CD4-positive, alpha-beta T cell (primary cell): ENCODE measurements around the gene MGAT5B. TPM values are rescaled to one million over a fixed set of nuclear protein-coding genes. Genes with fewer than 3 reads are reported as not detected.

Experiments used
- ATAC-seq: fragments of 200-7000 bp; cut with Tn5 transposase; one replicate; pipeline ENCODE4 v1.10.0; 2022; ENCODE audit warnings: mild to moderate bottlenecking; ENCODE audit not compliant: poor library complexity
- CTCF ChIA-PET: fragments of 350-600 bp; sonication (Branson Sonifier 250); formaldehyde crosslinking; loops from one replicate; lab custom pipeline; 2021; ENCODE audit warnings: antibody characterized with exemption, inconsistent platforms; lab: Charles Lee
- POLR2A ChIA-PET: fragments of 350-600 bp; sonication (Branson Sonifier 250); formaldehyde crosslinking; loops from one replicate; lab custom pipeline; 2021; ENCODE audit warnings: antibody characterized with exemption, inconsistent platforms; lab: Charles Lee
- DNase-seq, 14 experiments: peaks; one replicate each; pipeline ENCODE4 v3.0.0-alpha.2; 2013 to 2020; ENCODE audit warnings: mixed read lengths in 2 of 14
- H3K27ac ChIP-seq, 2 donors: one replicate each; pipeline versions ENCODE4 v1.5.1 to v1.7.0; 2013; ENCODE audit warnings: low read length in 2 of 2, low read depth in 1 of 2, mild to moderate bottlenecking in 1 of 2
- H3K27me3 ChIP-seq, 2 experiments: 1 replicate in 1 of 2; 2 replicates in 1 of 2; pipeline versions ENCODE4 v1.6.1 to v1.7.0; 2013; ENCODE audit warnings: low read length in 2 of 2, control low read depth in 1 of 2, mild to moderate bottlenecking in 1 of 2, moderate library complexity in 1 of 2; ENCODE audit not compliant: insufficient read depth in 2 of 2, control insufficient read depth in 1 of 2
- H3K36me3 ChIP-seq: one replicate; pipeline ENCODE4 v1.6.1; 2013; ENCODE audit warnings: low read length, control low read depth; ENCODE audit not compliant: insufficient read depth
- H3K4me1 ChIP-seq: one replicate; pipeline ENCODE4 v1.6.1; 2013; ENCODE audit warnings: low read length, control low read depth; ENCODE audit not compliant: insufficient read depth
- H3K4me3 ChIP-seq: one replicate; pipeline ENCODE4 v1.5.1; 2013; ENCODE audit warnings: mild to moderate bottlenecking, low read length, moderate library complexity
- H3K9me3 ChIP-seq, 2 experiments: 1 replicate in 1 of 2; 2 replicates in 1 of 2; pipeline versions ENCODE4 v1.6.1 to v1.7.0; 2013; ENCODE audit warnings: low read length in 2 of 2, mild to moderate bottlenecking in 2 of 2, control low read depth in 1 of 2, moderate library complexity in 1 of 2; ENCODE audit not compliant: control insufficient read depth in 1 of 2, insufficient read depth in 1 of 2
- H3K27ac Mint-ChIP-seq: one replicate; pipeline ENCODE4 v1.8.0; 2020; ENCODE audit warnings: mixed read lengths
- H3K27me3 Mint-ChIP-seq: one replicate; pipeline ENCODE4 v1.8.0; 2021; ENCODE audit warnings: mixed read lengths
- H3K36me3 Mint-ChIP-seq: one replicate; pipeline ENCODE4 v1.8.0; 2021; ENCODE audit warnings: low read depth, mixed read lengths
- H3K4me1 Mint-ChIP-seq: one replicate; pipeline ENCODE4 v1.8.0; 2021; ENCODE audit warnings: low read depth, mixed read lengths
- H3K4me3 Mint-ChIP-seq: one replicate; pipeline ENCODE4 v1.8.0; 2020; ENCODE audit warnings: mild to moderate bottlenecking, mixed read lengths
- H3K9me3 Mint-ChIP-seq: one replicate; pipeline ENCODE4 v1.8.0; 2020; ENCODE audit warnings: mixed read lengths
- intact Hi-C, 2 experiments: fragments of 100-400 bp; cut with DNase I in 1 of 2; cut with micrococcal nuclease in 1 of 2; formaldehyde crosslinking; loops; one replicate each; pipeline versions ENCODE4 v1.15.1 to v1.9.0; 2023 to 2025; cut with DNase I, micrococcal nuclease
- total RNA-seq, 174 experiments: library from RNA in 2 of 174; stranded (reverse) in 2 of 174; gene quantifications; one replicate each; pipeline ENCODE4 v1.2.3 and lab custom pipeline; 2021 to 2026
- TF ChIP-seq, protein P1 (sequence below): fragments of 200-600 bp; IDR thresholded peaks from one replicate; pipeline ENCODE4 v1.8.0; 2022; ENCODE audit warnings: antibody characterized with exemption, mild to moderate bottlenecking

MGAT5B gene
- total RNA-seq, 2 experiments from 2014 or later = 0.28 to 0.77 TPM

DNA sequence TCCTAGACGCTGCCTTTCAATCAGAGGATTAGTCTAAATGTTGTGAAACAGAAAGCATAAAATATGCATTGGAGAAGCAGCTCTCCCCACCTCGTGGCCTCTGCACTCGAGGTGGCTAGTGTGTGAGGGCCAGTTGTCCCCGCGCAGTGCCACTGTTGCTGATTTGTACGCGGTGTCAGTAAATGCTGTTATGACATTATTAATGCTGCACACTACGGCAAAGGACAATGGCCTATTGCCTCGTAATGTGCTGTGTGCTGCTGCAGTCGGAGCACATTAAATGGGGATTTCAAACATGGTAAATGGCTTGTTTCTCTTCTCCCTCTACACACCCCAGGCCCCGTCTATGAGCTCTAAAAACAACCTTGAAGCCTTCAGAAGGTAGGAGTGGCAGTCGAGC, 5.7 kb upstream of the MGAT5B start:
- peaks cover 19% of the 10 kb centered on the region for H3K27me3 Mint-ChIP-seq
- no peaks in the 10 kb centered on the region for H3K4me1 ChIP-seq
- no peak overlapping the region for H3K27ac Mint-ChIP-seq
- intact Hi-C loops = no loop called here
- peaks cover 5% of the 10 kb centered on the region for H3K4me1 Mint-ChIP-seq
- H3K9me3 Mint-ChIP-seq = no peaks in the 10 kb centered on the region
- H3K9me3 ChIP-seq = no peaks in the 10 kb centered on the region
- DNase-seq = no peak
- H3K4me3 ChIP-seq = no peak overlapping the region
- H3K27me3 ChIP-seq = peaks cover 3 to 10% of the 10 kb centered on the region in 2 experiments
- no peak overlapping the region for H3K4me3 Mint-ChIP-seq
- POLR2A ChIA-PET = no interaction called here
- CTCF ChIA-PET = no interaction called here
- TF ChIP-seq, protein P1, sequence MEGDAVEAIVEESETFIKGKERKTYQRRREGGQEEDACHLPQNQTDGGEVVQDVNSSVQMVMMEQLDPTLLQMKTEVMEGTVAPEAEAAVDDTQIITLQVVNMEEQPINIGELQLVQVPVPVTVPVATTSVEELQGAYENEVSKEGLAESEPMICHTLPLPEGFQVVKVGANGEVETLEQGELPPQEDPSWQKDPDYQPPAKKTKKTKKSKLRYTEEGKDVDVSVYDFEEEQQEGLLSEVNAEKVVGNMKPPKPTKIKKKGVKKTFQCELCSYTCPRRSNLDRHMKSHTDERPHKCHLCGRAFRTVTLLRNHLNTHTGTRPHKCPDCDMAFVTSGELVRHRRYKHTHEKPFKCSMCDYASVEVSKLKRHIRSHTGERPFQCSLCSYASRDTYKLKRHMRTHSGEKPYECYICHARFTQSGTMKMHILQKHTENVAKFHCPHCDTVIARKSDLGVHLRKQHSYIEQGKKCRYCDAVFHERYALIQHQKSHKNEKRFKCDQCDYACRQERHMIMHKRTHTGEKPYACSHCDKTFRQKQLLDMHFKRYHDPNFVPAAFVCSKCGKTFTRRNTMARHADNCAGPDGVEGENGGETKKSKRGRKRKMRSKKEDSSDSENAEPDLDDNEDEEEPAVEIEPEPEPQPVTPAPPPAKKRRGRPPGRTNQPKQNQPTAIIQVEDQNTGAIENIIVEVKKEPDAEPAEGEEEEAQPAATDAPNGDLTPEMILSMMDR = no peak
- no peak overlapping the region for H3K27ac ChIP-seq
- H3K36me3 ChIP-seq = no peaks in the 10 kb centered on the region
- H3K36me3 Mint-ChIP-seq = no peaks in the 10 kb centered on the region
- ATAC-seq = no peak

GRCh38 chr17:76864024-76864423, 4.2 kb upstream of the MGAT5B start:
- no peak overlapping the region for H3K4me3 Mint-ChIP-seq
- TF ChIP-seq, protein P1 = no peak
- peaks cover 26% of the 10 kb centered on the region for H3K27me3 Mint-ChIP-seq
- Histone ChIP-seq H3K9me3 (peaks cover 0 to under 1% of the 10 kb centered on the region in 2 experiments), H3K27me3 (peaks cover 11 to 17% of the 10 kb centered on the region in 2 experiments), H3K36me3 (no peaks in the 10 kb centered on the region), H3K4me1 (peaks cover 8% of the 10 kb centered on the region), H3K4me3 (no peak overlapping the region), H3K27ac (no peak overlapping the region)
- no peak overlapping the region for H3K27ac Mint-ChIP-seq
- H3K9me3 Mint-ChIP-seq = no peaks in the 10 kb centered on the region
- ATAC-seq = no peak
- no peak for DNase-seq
- no peaks in the 10 kb centered on the region for H3K36me3 Mint-ChIP-seq
- H3K4me1 Mint-ChIP-seq = peaks cover 9% of the 10 kb centered on the region
- ChIA-PET CTCF (no interaction called here), POLR2A (no interaction called here)
- intact Hi-C loops = no loop called here

DNA sequence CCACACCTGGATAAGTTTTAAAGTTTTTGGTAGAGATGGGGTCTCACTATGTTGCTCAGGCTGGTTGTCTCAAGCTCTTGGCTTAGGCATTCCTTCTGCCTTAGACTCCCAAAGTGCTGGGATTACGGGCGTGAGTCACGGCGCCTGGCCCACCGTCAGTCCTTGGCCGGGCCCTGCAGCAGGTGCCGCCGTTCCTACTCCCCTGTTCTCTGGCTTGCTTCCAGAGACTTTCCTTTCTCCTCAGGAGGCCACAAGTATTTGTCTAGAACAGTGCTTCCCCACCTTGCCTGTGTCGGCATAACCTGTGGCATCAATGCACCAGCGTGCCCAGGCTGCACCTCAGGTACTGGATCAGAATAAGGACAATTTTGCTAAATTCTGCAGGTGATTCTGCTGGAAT, 3.0 kb upstream of the MGAT5B start:
- Histone ChIP-seq H3K4me3 (no peak overlapping the region), H3K27ac (no peak overlapping the region), H3K9me3 (peaks cover 0 to 6% of the 10 kb centered on the region in 2 experiments), H3K27me3 (peaks cover 15 to 29% of the 10 kb centered on the region in 2 experiments), H3K36me3 (no peaks in the 10 kb centered on the region), H3K4me1 (peaks cover 13% of the 10 kb centered on the region)
- TF ChIP-seq, protein P1 = no peak
- ChIA-PET POLR2A (no interaction called here), CTCF (interaction anchor here (1.8 kb wide), 1 partner anchor 191 kb away, joined by 7 read pairs; no protein-coding TSS in a partner anchor)
- intact Hi-C loops = no loop called here
- DNase-seq (no peak), ATAC-seq (no peak)
- no peak overlapping the region for H3K27ac Mint-ChIP-seq
- H3K4me1 Mint-ChIP-seq = peaks cover 9% of the 10 kb centered on the region
- peaks cover 22% of the 10 kb centered on the region for H3K27me3 Mint-ChIP-seq
- no peaks in the 10 kb centered on the region for H3K36me3 Mint-ChIP-seq
- H3K4me3 Mint-ChIP-seq = no peak overlapping the region
- no peaks in the 10 kb centered on the region for H3K9me3 Mint-ChIP-seq
